Endothelial cell of umbilical vein (primary cell): Measurements from ENCODE around the gene C2. TPM values are rescaled to one million over a fixed set of nuclear protein-coding genes. Genes with fewer than 3 reads are reported as not detected.

ENCODE experiments used
- BruUV-seq: library from RNA; stranded (reverse); fragments of 400-500 nt; replicated peaks from 2 replicates; lab custom pipeline; 2021; lab: Mats Ljungman, UMichigan
- CTCF ChIA-PET: fragments of 300-600, 350-600 bp; sonication (Branson Sonifier 250); formaldehyde crosslinking; loops from one replicate; lab custom pipeline; 2021; ENCODE audit warnings: antibody characterized with exemption, inconsistent platforms; lab: Charles Lee
- POLR2A ChIA-PET: fragments of 300-600, 350-600 bp; sonication (Branson Sonifier 250); formaldehyde crosslinking; loops from one replicate; lab custom pipeline; 2021; ENCODE audit warnings: antibody characterized with exemption, inconsistent platforms; lab: Charles Lee
- DNase-seq: peaks from one replicate; pipeline ENCODE4 v3.0.0-alpha.2; 2011; ENCODE audit warnings: low read depth, low spot score
- FAIRE-seq: peaks from 2 replicates; lab custom pipeline; 2011; peaks lifted over from hg19 to GRCh38; lab: Jason Lieb, UNC
- H2AFZ ChIP-seq: 2 replicates; pipeline ENCODE4 v1.6.0; 2012; ENCODE audit warnings: low read depth, low read length, control low read depth, inconsistent platforms
- H3K27ac ChIP-seq: 2 replicates; pipeline ENCODE4 v1.5.1; 2011; ENCODE audit warnings: low read depth, mild to moderate bottlenecking, control low read depth, low read length, moderate library complexity; ENCODE audit not compliant: insufficient read depth
- H3K27me3 ChIP-seq, 2 experiments: 2 replicates each; pipeline versions ENCODE4 v1.6.0 to v1.6.1; 2011; ENCODE audit warnings: low read length in 2 of 2, mixed read lengths in 1 of 2; ENCODE audit not compliant: control insufficient read depth in 2 of 2, insufficient read depth in 2 of 2
- H3K36me3 ChIP-seq, 2 experiments: 2 replicates in 1 of 2; 3 replicates in 1 of 2; pipeline ENCODE4 v1.5.1; 2011; ENCODE audit warnings: low read length in 2 of 2, mild to moderate bottlenecking in 1 of 2, moderate library complexity in 1 of 2; ENCODE audit not compliant: control insufficient read depth in 2 of 2, insufficient read depth in 2 of 2; ENCODE audit errors: extremely low read depth in 1 of 2
- H3K4me1 ChIP-seq: 3 replicates; pipeline ENCODE4 v1.5.1; 2011; ENCODE audit warnings: mild to moderate bottlenecking, low read length; ENCODE audit not compliant: control insufficient read depth, insufficient read depth; ENCODE audit errors: extremely low read depth
- H3K4me2 ChIP-seq: 2 replicates; pipeline ENCODE4 v1.6.1; 2011; ENCODE audit warnings: low read length, control low read depth, mixed read lengths; ENCODE audit not compliant: insufficient read depth
- H3K4me3 ChIP-seq, 3 experiments: fragments of 200-600 bp in 1 of 3; sonication (generic), shearing (Covaris generic) in 1 of 3; replicated peaks in 1 of 3; 2 replicates each; pipeline ENCODE4 v1.5.1; 2011 to 2016; ENCODE audit warnings: control low read depth in 3 of 3, low read length in 3 of 3, mild to moderate bottlenecking in 2 of 3, inconsistent platforms in 1 of 3, low read depth in 1 of 3, moderate library complexity in 1 of 3; ENCODE audit not compliant: insufficient read depth in 1 of 3
- H3K79me2 ChIP-seq: 2 replicates; pipeline ENCODE4 v1.6.0; 2012; ENCODE audit warnings: low read length, inconsistent platforms; ENCODE audit not compliant: control insufficient read depth, insufficient read depth
- H3K9ac ChIP-seq: replicated peaks from 2 replicates; pipeline ENCODE3; 2011; ENCODE audit warnings: low read length, control low read depth; ENCODE audit not compliant: insufficient read depth; ENCODE audit errors: extremely low read depth
- H3K9me1 ChIP-seq: replicated peaks from 3 replicates; pipeline ENCODE4 v1.6.0; 2011; ENCODE audit warnings: mild to moderate bottlenecking, low read length; ENCODE audit not compliant: control insufficient read depth, insufficient read depth; ENCODE audit errors: extremely low read depth
- H3K9me3 ChIP-seq: replicated peaks from 2 replicates; pipeline ENCODE4 v1.5.1; 2012; ENCODE audit warnings: low read length, inconsistent platforms; ENCODE audit not compliant: control insufficient read depth, insufficient read depth
- H4K20me1 ChIP-seq: replicated peaks from 2 replicates; pipeline ENCODE3; 2011; ENCODE audit warnings: mild to moderate bottlenecking, low read length; ENCODE audit not compliant: control insufficient read depth, insufficient read depth; ENCODE audit errors: extremely low read depth
- CTCF ChIP-seq, 2 donors: IDR thresholded peaks; 1 replicate in 1 of 2; 2 replicates in 1 of 2; pipeline ENCODE4 v1.5.1; 2011; ENCODE audit warnings: low read length in 2 of 2, mild to moderate bottlenecking in 2 of 2, moderate library complexity in 2 of 2, control low read depth in 1 of 2, inconsistent platforms in 1 of 2, low read depth in 1 of 2; ENCODE audit not compliant: insufficient read depth in 1 of 2; ENCODE audit errors: extremely low read depth in 1 of 2
- EZH2 ChIP-seq: IDR thresholded peaks from 2 replicates; pipeline ENCODE4 v1.6.1; 2012; ENCODE audit warnings: borderline replicate concordance, low read depth, mild to moderate bottlenecking, moderate library complexity, low read length, inconsistent platforms; ENCODE audit not compliant: severe bottlenecking
- FOS ChIP-seq: IDR thresholded peaks from 2 replicates; pipeline ENCODE4 v1.6.1; 2011; ENCODE audit warnings: mild to moderate bottlenecking, low read length, moderate library complexity, borderline replicate concordance; ENCODE audit not compliant: insufficient read depth
- GATA2 ChIP-seq: IDR thresholded peaks from 2 replicates; pipeline ENCODE4 v1.7.0; 2011; ENCODE audit warnings: low read depth, mild to moderate bottlenecking, moderate library complexity, mixed read lengths, low read length; ENCODE audit not compliant: insufficient read length, insufficient read depth
- JUN ChIP-seq: IDR thresholded peaks from 2 replicates; pipeline ENCODE4 v1.6.1; 2011; ENCODE audit warnings: borderline replicate concordance, low read depth; ENCODE audit not compliant: insufficient read length, insufficient read depth
- MAX ChIP-seq: IDR thresholded peaks from 2 replicates; pipeline ENCODE4 v1.6.1; 2011; ENCODE audit not compliant: insufficient read depth, insufficient read length
- MYC ChIP-seq: IDR thresholded peaks from one replicate; pipeline ENCODE4 v1.6.1; 2011; ENCODE audit warnings: mild to moderate bottlenecking, low read depth, low read length
- POLR2A ChIP-seq: IDR thresholded peaks from 2 replicates; pipeline ENCODE4 v1.6.1; 2012; ENCODE audit warnings: low read depth, mild to moderate bottlenecking, control low read depth, low read length
- POLR2AphosphoS5 ChIP-seq: IDR thresholded peaks from 2 replicates; pipeline ENCODE4 v1.6.1; 2012; ENCODE audit warnings: low read depth, mild to moderate bottlenecking, control low read depth, low read length, moderate library complexity; ENCODE audit not compliant: insufficient read depth
- dilution Hi-C: fragments of 300-500 bp; cut with MboI; formaldehyde crosslinking; loops from one replicate; pipeline ENCODE4 v1.15.0; 2019; ENCODE audit warnings: low sequenced_read_pairs; ENCODE audit not compliant: extremely low pct_ligation_motif_present
- intact Hi-C: fragments of 100-400 bp; cut with micrococcal nuclease; formaldehyde crosslinking; loops from one replicate; pipeline ENCODE4 v1.10.0; 2022
- polyA plus RNA-seq, 4 experiments: library from polyadenylated mRNA; depleted of rRNA in 3 of 4; stranded (reverse) in 3 of 4; unstranded in 1 of 4; fragments of >200 nt; gene quantifications; 2 replicates each; pipeline versions ENCODE4 v1.2.1 to v1.2.3, GENCODE V29; 2011 to 2012; ENCODE audit warnings: missing spikeins in 1 of 4
- total RNA-seq: library from RNA; stranded (reverse); gene quantifications from 2 replicates; pipeline ENCODE4 v1.2.3, GENCODE V29; 2021

The C2 gene
- total and polyA plus RNA-seq, 2 donors (not counting 3 experiments of a cell fraction or from before 2014, with no cell fraction given): 0.60 TPM; not detected in 1

- Histone ChIP-seq H3K9ac (no peak within 1 kb of the TSS), H3K9me1 (no peaks in the 10 kb centered on the region), H4K20me1 (no peaks in the 10 kb centered on the region), H3K79me2 (no peaks in the 10 kb centered on the region), H2AFZ (peak within 1 kb of the TSS; percentile 81), H3K27me3 (peaks cover 3 to 11% of the 10 kb centered on the region in 2 experiments), H3K9me3 (no peaks in the 10 kb centered on the region), H3K36me3 (no peaks in the 10 kb centered on the region), H3K4me1 (peaks cover 3% of the 10 kb centered on the region), H3K27ac (no peak within 1 kb of the TSS), H3K4me2 (no peak within 1 kb of the TSS), H3K4me3 (no peak within 1 kb of the TSS)
- TF ChIP-seq CTCF (IDR thresholded peaks at IDR 0.05; ENCODE audit: extremely low read depth in 1 of 2, insufficient read depth in 1 of 2, low read depth in 1 of 2, low read length in 2 of 2) (no peak), JUN (no peak), EZH2 (no peak), GATA2 (no peak), POLR2AphosphoS5 (no peak), MAX (no peak), POLR2A (no peak), MYC (no peak), FOS (no peak)
- FAIRE-seq (peak; percentile 64), DNase-seq (peak; percentile 56)
- ChIA-PET CTCF (interaction anchor here (1.0 to 1.4 kb wide), 3 partner anchors 12 to 44 kb away, joined by 3 to 4 read pairs (median 3); partner anchors contain the start of gene ZBTB12), POLR2A (interaction anchor here (0.6 kb wide), 2 partner anchors 38 to 164 kb away, joined by 9 to 11 read pairs; no protein-coding TSS in a partner anchor)
- intact Hi-C loops (no loop called here), dilution Hi-C loops (no loop called here)
- BruUV-seq: no TSS peak
Measured at GRCh38 chr6:31945507-31946369, 18.2 kb downstream of the C2 start, which contains the start of gene CFB. TSS of gene CFB (plus strand) at chr6:31946095. CDS start at chr6:31946222, 127 bp downstream.
